GM12878 (cell line): ENCODE results near the gene RPL29. TPM values are rescaled to one million over a fixed set of nuclear protein-coding genes. Genes with fewer than 3 reads are reported as not detected.

Source experiments
- DPF2 ChIP-seq: fragments of 450-650 bp; IDR thresholded peaks from 2 replicates; pipeline ENCODE4 v1.6.1; 2017; ENCODE audit warnings: mild to moderate bottlenecking
- EZH2 ChIP-seq: IDR thresholded peaks from 2 replicates; pipeline ENCODE4 v1.6.1; 2012; ENCODE audit warnings: low read depth, mild to moderate bottlenecking, control low read depth, inconsistent platforms, low read length, borderline replicate concordance; ENCODE audit not compliant: control insufficient read depth
- HSF1 ChIP-seq: fragments of 150-350 bp; IDR thresholded peaks from 2 replicates; pipeline ENCODE4 v1.6.1; 2014; ENCODE audit warnings: mild to moderate bottlenecking, low read depth, low read length
- JUND ChIP-seq: IDR thresholded peaks from 2 replicates; pipeline ENCODE4 v1.6.1; 2012; ENCODE audit warnings: low read depth, mild to moderate bottlenecking, low read length, improper control_type of control experiment, moderate library complexity
- POLR2A ChIP-seq: IDR thresholded peaks from 2 replicates; pipeline ENCODE4 v1.6.1; 2011; ENCODE audit warnings: low read depth, mild to moderate bottlenecking, low read length
- TAF1 ChIP-seq: IDR thresholded peaks from 2 replicates; pipeline ENCODE4 v1.6.1; 2011; ENCODE audit warnings: mild to moderate bottlenecking, low read depth, low read length, borderline replicate concordance
- ZBTB11 ChIP-seq: fragments of 450-650 bp; formaldehyde crosslinking; IDR thresholded peaks from 2 replicates; pipeline ENCODE4 v1.5.0; 2022; ENCODE audit warnings: mild to moderate bottlenecking, missing genetic modification characterization
- ZNF24 ChIP-seq: fragments of 450-650 bp; IDR thresholded peaks from 2 replicates; pipeline ENCODE4 v1.6.1; 2017; ENCODE audit warnings: antibody characterized with exemption, mild to moderate bottlenecking
- ZNF687 ChIP-seq: fragments of 450-650 bp; IDR thresholded peaks from 2 replicates; pipeline ENCODE4 v1.6.1; 2017; ENCODE audit warnings: mild to moderate bottlenecking, moderate library complexity
- ZSCAN29 ChIP-seq: fragments of 450-650 bp; IDR thresholded peaks from 2 replicates; pipeline ENCODE4 v1.6.1; 2017; ENCODE audit warnings: mild to moderate bottlenecking, moderate library complexity
- polyA plus RNA-seq, 11 experiments: library from polyadenylated mRNA; depleted of rRNA in 4 of 11; unstranded in 6 of 11; stranded (reverse) in 5 of 11; fragments of >200 nt; fragmentation: Nextera tagmentation in 4 of 11; fragmentation: Illumina TruSeq in 1 of 11; extraction: Ambion mirVana in 4 of 11; extraction: Trizol in 1 of 11; gene quantifications; 1 replicate in 1 of 11; 2 replicates in 10 of 11; pipeline versions ENCODE4 v1.2.1 to v1.2.3, GENCODE V29; 2011 to 2016; ENCODE audit warnings: inconsistent platforms in 2 of 11, missing spikeins in 2 of 11, low read depth in 1 of 11
- total RNA-seq, 4 experiments: library from RNA; depleted of rRNA in 3 of 4; stranded (reverse); fragments of >200 nt in 3 of 4; fragmentation: Illumina TruSeq in 1 of 4; extraction: Trizol in 1 of 4; gene quantifications; 2 replicates each; pipeline versions ENCODE4 v1.2.1 to v1.2.3, GENCODE V29; 2013 to 2021
- TF ChIP-seq, protein P1 (sequence below): fragments of 450-650 bp; IDR thresholded peaks from 2 replicates; pipeline ENCODE4 v1.6.1; 2017; ENCODE audit warnings: antibody characterized with exemption, mild to moderate bottlenecking, moderate library complexity
- TF ChIP-seq, protein P2 (sequence below): fragments of 450-650 bp; IDR thresholded peaks from 2 replicates; pipeline ENCODE4 v1.6.1; 2018; ENCODE audit warnings: mild to moderate bottlenecking, low read depth, moderate library complexity; ENCODE audit not compliant: partially characterized antibody

RPL29 gene
- total and polyA plus RNA-seq, 10 of the 15 experiments (the other 5 are each of a cell fraction or from before 2014, with no cell fraction given), result 1,053 to 2,477 (median 1,657) TPM

DNA sequence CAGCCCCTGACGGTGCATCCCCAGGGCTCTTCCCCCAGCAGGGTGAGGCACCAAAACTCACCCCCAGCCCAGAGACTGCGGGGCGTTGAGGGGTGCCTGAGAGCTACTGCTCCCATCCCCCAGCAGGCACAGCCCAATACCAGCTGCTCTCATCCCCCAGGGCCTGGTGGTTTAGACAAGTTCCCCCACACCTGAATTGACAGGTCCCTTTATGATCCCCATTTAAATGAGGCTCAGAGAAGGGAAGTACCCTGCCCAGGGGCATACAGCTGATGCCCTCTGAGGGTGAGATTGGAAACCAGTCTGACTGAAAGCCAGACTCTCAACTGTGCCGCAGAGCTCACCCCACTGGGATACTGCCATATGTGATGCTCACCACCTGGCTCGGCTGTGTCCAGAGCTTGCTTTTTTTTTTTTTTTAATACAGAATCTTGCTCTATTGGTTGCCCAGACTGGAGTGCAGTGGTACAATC, 40.6 kb upstream of the RPL29 start (continued):
- no peak for TF ChIP-seq ZBTB11
- no peak for TF ChIP-seq ZNF24
- no peak for TF ChIP-seq HSF1
- no peak for TF ChIP-seq ZNF687
- TF ChIP-seq, protein P1, sequence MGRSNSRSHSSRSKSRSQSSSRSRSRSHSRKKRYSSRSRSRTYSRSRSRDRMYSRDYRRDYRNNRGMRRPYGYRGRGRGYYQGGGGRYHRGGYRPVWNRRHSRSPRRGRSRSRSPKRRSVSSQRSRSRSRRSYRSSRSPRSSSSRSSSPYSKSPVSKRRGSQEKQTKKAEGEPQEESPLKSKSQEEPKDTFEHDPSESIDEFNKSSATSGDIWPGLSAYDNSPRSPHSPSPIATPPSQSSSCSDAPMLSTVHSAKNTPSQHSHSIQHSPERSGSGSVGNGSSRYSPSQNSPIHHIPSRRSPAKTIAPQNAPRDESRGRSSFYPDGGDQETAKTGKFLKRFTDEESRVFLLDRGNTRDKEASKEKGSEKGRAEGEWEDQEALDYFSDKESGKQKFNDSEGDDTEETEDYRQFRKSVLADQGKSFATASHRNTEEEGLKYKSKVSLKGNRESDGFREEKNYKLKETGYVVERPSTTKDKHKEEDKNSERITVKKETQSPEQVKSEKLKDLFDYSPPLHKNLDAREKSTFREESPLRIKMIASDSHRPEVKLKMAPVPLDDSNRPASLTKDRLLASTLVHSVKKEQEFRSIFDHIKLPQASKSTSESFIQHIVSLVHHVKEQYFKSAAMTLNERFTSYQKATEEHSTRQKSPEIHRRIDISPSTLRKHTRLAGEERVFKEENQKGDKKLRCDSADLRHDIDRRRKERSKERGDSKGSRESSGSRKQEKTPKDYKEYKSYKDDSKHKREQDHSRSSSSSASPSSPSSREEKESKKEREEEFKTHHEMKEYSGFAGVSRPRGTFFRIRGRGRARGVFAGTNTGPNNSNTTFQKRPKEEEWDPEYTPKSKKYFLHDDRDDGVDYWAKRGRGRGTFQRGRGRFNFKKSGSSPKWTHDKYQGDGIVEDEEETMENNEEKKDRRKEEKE, result no peak
- TF ChIP-seq, protein P2, sequence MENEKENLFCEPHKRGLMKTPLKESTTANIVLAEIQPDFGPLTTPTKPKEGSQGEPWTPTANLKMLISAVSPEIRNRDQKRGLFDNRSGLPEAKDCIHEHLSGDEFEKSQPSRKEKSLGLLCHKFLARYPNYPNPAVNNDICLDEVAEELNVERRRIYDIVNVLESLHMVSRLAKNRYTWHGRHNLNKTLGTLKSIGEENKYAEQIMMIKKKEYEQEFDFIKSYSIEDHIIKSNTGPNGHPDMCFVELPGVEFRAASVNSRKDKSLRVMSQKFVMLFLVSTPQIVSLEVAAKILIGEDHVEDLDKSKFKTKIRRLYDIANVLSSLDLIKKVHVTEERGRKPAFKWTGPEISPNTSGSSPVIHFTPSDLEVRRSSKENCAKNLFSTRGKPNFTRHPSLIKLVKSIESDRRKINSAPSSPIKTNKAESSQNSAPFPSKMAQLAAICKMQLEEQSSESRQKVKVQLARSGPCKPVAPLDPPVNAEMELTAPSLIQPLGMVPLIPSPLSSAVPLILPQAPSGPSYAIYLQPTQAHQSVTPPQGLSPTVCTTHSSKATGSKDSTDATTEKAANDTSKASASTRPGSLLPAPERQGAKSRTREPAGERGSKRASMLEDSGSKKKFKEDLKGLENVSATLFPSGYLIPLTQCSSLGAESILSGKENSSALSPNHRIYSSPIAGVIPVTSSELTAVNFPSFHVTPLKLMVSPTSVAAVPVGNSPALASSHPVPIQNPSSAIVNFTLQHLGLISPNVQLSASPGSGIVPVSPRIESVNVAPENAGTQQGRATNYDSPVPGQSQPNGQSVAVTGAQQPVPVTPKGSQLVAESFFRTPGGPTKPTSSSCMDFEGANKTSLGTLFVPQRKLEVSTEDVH, result no peak
- TF ChIP-seq TAF1, result no peak
- TF ChIP-seq JUND, result no peak
- no peak; the same call in 1 of the 2 replicates for TF ChIP-seq DPF2
- no peak for TF ChIP-seq EZH2
- TF ChIP-seq POLR2A, result no peak
- TF ChIP-seq ZSCAN29, result no peak
